Gastrocnemius medialis (tissue), 4 donors: ENCODE results near the gene RFT1. TPM values are rescaled to one million over a fixed set of nuclear protein-coding genes. Genes with fewer than 3 reads are reported as not detected.

Experiments
- ATAC-seq, 2 donors: fragments of 150-250 bp; one replicate each; pipeline ENCODE4 v1.9.1; 2016
- DNase-seq, 2 donors: peaks; one replicate each; pipeline ENCODE4 v3.0.0-alpha.2; 2019
- H3K27ac ChIP-seq, 4 donors: fragments of 200-600 bp; sonication (generic); 1 replicate in 1 of 4; 2 replicates in 3 of 4; pipeline ENCODE4 v1.5.1; 2016 to 2018; ENCODE audit warnings: mild to moderate bottlenecking in 2 of 4, moderate library complexity in 1 of 4
- H3K27me3 ChIP-seq, 3 donors: fragments of 200-600 bp; sonication (generic) in 2 of 3; 1 replicate in 1 of 3; 2 replicates in 2 of 3; pipeline versions ENCODE4 v1.5.1 to v1.6.0; 2016 to 2019; ENCODE audit warnings: mild to moderate bottlenecking in 1 of 3, moderate library complexity in 1 of 3
- H3K36me3 ChIP-seq, 2 donors: fragments of 200-600 bp; sonication (generic) in 1 of 2; one replicate each; pipeline ENCODE4 v1.5.1; 2017 to 2018
- H3K4me1 ChIP-seq, 2 donors: fragments of 200-600 bp; sonication (generic) in 1 of 2; one replicate each; pipeline ENCODE4 v1.5.1; 2016 to 2017; ENCODE audit warnings: mild to moderate bottlenecking in 2 of 2
- H3K4me3 ChIP-seq, 4 donors: fragments of 200-600 bp; sonication (generic) in 3 of 4; 1 replicate in 1 of 4; 2 replicates in 3 of 4; pipeline ENCODE4 v1.5.1; 2016 to 2019; ENCODE audit warnings: mild to moderate bottlenecking in 2 of 4
- H3K9me3 ChIP-seq, 3 donors: fragments of 200-600 bp; sonication (generic) in 2 of 3; 1 replicate in 1 of 3; 2 replicates in 2 of 3; pipeline ENCODE4 v1.5.1; 2016 to 2019
- POLR2A ChIP-seq, 2 donors: fragments of 450-650 bp; IDR thresholded peaks; one replicate each; pipeline ENCODE4 v1.6.1; 2017; ENCODE audit warnings: antibody characterized with exemption in 2 of 2, mild to moderate bottlenecking in 2 of 2, moderate library complexity in 2 of 2
- in situ Hi-C, 4 donors: fragments of 200-750 bp; cut with MboI; loops; one replicate each; pipeline versions ENCODE4 v1.15.0 to v1.8.0; 2017; ENCODE audit warnings: low sequenced_read_pairs in 4 of 4
- intact Hi-C: fragments of 100-400 bp; cut with DNase I; formaldehyde crosslinking; loops from one replicate; pipeline ENCODE4 v1.15.1; 2023; ENCODE audit warnings: low total_unique reads
- total RNA-seq, 4 donors: library from RNA; depleted of rRNA; stranded (reverse); fragments of >200 nt; gene quantifications; one replicate each; pipeline versions ENCODE4 v1.1.0 to v1.2.3, GENCODE V29; 2016
- TF ChIP-seq, protein P1 (sequence below), 5 experiments: fragments of 450-650 bp in 3 of 5; fragments of 200-600 bp in 2 of 5; sonication (generic) in 2 of 5; IDR thresholded peaks in 4 of 5; conservative IDR thresholded peaks in 1 of 5; 1 replicate in 4 of 5; 2 replicates in 1 of 5; pipeline ENCODE4 v1.5.1; 2016 to 2019; ENCODE audit warnings: antibody characterized with exemption in 5 of 5, mild to moderate bottlenecking in 3 of 5, moderate library complexity in 3 of 5

Gene RFT1
- total RNA-seq, 4 donors from 2014 or later = 2.5 to 5.7 (median 5.2) TPM

- Histone ChIP-seq H3K4me1 (peaks cover 13 to 33% of the 10 kb centered on the region in 2 donors), H3K4me3 (no peak overlapping the region), H3K36me3 (no peaks in the 10 kb centered on the region), H3K9me3 (no peaks in the 10 kb centered on the region), H3K27me3 (no peaks in the 10 kb centered on the region), H3K27ac (no peak overlapping the region)
- in situ Hi-C loops (no loop called here), intact Hi-C loops (no loop called here)
- DNase-seq = peak in 1 of 2 donors; percentile 37
- ATAC-seq = peak; percentile 37 to 65
- TF ChIP-seq, protein P1, sequence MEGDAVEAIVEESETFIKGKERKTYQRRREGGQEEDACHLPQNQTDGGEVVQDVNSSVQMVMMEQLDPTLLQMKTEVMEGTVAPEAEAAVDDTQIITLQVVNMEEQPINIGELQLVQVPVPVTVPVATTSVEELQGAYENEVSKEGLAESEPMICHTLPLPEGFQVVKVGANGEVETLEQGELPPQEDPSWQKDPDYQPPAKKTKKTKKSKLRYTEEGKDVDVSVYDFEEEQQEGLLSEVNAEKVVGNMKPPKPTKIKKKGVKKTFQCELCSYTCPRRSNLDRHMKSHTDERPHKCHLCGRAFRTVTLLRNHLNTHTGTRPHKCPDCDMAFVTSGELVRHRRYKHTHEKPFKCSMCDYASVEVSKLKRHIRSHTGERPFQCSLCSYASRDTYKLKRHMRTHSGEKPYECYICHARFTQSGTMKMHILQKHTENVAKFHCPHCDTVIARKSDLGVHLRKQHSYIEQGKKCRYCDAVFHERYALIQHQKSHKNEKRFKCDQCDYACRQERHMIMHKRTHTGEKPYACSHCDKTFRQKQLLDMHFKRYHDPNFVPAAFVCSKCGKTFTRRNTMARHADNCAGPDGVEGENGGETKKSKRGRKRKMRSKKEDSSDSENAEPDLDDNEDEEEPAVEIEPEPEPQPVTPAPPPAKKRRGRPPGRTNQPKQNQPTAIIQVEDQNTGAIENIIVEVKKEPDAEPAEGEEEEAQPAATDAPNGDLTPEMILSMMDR (IDR thresholded peaks at IDR 0.05 in 4 of 5, conservative IDR thresholded peaks at IDR 0.05 in 1 of 5) = no peak
- TF ChIP-seq POLR2A (IDR thresholded peaks at IDR 0.05) = no peak
Measured at GRCh38 chr3:53150247-53151085, 20.2 kb upstream of the RFT1 start.

DNA sequence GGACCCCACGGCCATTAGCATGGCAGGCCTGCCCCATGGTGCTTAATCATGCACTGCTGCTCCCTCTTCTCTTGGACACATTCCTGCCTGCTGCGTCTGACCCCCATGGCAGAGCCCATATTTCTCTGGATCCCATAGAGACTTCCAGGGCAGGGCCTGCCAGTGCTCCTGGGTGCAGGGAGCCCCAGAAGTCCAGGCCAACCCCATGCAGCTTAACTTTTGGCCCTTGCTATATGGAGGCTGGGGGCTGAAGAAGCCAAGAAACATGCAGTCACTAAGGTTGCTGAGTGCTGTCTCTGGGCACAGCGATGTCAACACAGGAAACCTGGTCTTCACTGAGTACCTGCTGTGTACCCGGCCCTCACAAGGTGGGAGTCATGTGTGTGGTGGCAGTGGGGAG, 19.5 kb upstream of the RFT1 start:
- intact Hi-C loops = no loop called here
- DNase-seq = no peak
- TF ChIP-seq, protein P1 (IDR thresholded peaks at IDR 0.05 in 4 of 5, conservative IDR thresholded peaks at IDR 0.05 in 1 of 5) = no peak
- no peak for TF ChIP-seq POLR2A (IDR thresholded peaks at IDR 0.05)
- Histone ChIP-seq H3K4me3 (no peak overlapping the region), H3K4me1 (peaks cover 13 to 30% of the 10 kb centered on the region in 2 donors), H3K9me3 (no peaks in the 10 kb centered on the region), H3K27me3 (no peaks in the 10 kb centered on the region), H3K27ac (no peak overlapping the region), H3K36me3 (no peaks in the 10 kb centered on the region)
- in situ Hi-C loops = no loop called here
- ATAC-seq = no peak

DNA sequence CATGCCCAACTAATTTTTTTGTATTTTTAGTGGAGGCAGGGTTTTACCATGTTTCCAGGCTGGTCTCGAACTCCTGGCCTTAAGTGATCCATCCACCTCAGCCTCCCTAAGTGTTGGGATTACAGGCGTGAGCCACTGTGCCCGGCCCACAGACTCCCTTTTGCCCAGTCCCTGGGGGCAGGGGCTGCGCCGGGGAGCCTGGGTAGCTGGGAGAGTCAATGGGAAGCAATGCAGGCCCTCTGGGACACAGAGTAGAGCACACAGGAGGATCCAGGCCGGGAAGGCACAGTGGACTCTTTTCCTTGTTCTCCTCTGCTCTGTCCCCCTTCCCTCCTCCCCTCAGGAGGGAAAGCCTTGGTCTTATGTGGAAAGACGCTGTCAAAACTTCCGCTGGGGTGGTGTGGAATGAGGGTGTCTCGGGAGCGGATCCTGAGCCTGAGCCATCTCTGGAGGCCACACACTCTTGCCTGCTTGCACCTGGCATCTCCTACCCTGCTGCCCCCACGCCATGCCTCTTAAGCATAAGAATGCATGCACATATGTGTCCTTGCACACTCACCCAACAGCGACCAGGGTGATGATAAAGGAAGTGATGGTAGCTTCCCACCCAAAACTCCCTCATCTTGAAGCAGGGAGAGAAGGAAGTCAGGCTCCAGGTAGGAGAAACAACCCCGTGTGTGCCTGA, 18.9 kb upstream of the RFT1 start:
- DNase-seq = no peak
- intact Hi-C loops = no loop called here
- Histone ChIP-seq H3K4me1 (peaks cover 13 to 28% of the 10 kb centered on the region in 2 donors), H3K4me3 (no peak overlapping the region), H3K27ac (no peak overlapping the region), H3K9me3 (no peaks in the 10 kb centered on the region), H3K27me3 (no peaks in the 10 kb centered on the region), H3K36me3 (no peaks in the 10 kb centered on the region)
- TF ChIP-seq, protein P1 (IDR thresholded peaks at IDR 0.05 in 4 of 5, conservative IDR thresholded peaks at IDR 0.05 in 1 of 5) = no peak
- TF ChIP-seq POLR2A (IDR thresholded peaks at IDR 0.05) = no peak
- in situ Hi-C loops = no loop called here
- no peak for ATAC-seq

- DNase-seq (no peak), ATAC-seq (no peak)
- no peaks in the 10 kb centered on the region for H3K9me3 ChIP-seq
- TF ChIP-seq, protein P1 (IDR thresholded peaks at IDR 0.05 in 4 of 5, conservative IDR thresholded peaks at IDR 0.05 in 1 of 5) = no peak
- no peak for TF ChIP-seq POLR2A (IDR thresholded peaks at IDR 0.05)
- intact Hi-C loops (no loop called here), in situ Hi-C loops (no loop called here)
- no peaks in the 10 kb centered on the region for H3K27me3 ChIP-seq
- no peaks in the 10 kb centered on the region for H3K36me3 ChIP-seq
- peaks cover 6 to 22% of the 10 kb centered on the region in 2 donors for H3K4me1 ChIP-seq
- peak overlapping the region in 2 of 4 donors; percentile 13 to 57 for H3K27ac ChIP-seq
- H3K4me3 ChIP-seq = no peak overlapping the region
Measured at GRCh38 chr3:53147903-53148400, 17.7 kb upstream of the RFT1 start.
